ENCODE data around the gene CD46.
A peak's percentile ranks its signal among the peaks of the same experiment; 100 is the strongest.

Gene CD46

GRCh38 chr1:207740207-207740606 is 11.6 kb upstream of the CD46 start:
- no peak for DNase-seq (ENCODE audit: low read depth)
- TF ChIP-seq CTCF (IDR thresholded peaks at IDR 0.05; ENCODE audit: low read length, missing control alignments): no peak
- no peak overlapping the region for H3K4me3 ChIP-seq (replicated peaks; ENCODE audit: low read depth, low read length)

GRCh38 chr1:207742850-207743555 is 8.9 kb upstream of the CD46 start:
- no peak for DNase-seq (ENCODE audit: low read depth)
- no peak for TF ChIP-seq CTCF (IDR thresholded peaks at IDR 0.05; ENCODE audit: low read length, missing control alignments)
- no peak overlapping the region for H3K4me3 ChIP-seq (replicated peaks; ENCODE audit: low read depth, low read length)

GRCh38 chr1:207744000-207744534 is 7.8 kb upstream of the CD46 start:
- no peak for DNase-seq (ENCODE audit: low read depth)
- no peak for TF ChIP-seq CTCF (IDR thresholded peaks at IDR 0.05; ENCODE audit: low read length, missing control alignments)
- H3K4me3 ChIP-seq (replicated peaks; ENCODE audit: low read depth, low read length): no peak overlapping the region

- no peak for TF ChIP-seq CTCF (IDR thresholded peaks at IDR 0.05; ENCODE audit: low read length, missing control alignments)
- H3K4me3 ChIP-seq (replicated peaks; ENCODE audit: low read depth, low read length): no peak overlapping the region
- peak; percentile 42 for DNase-seq (ENCODE audit: low read depth)
These were observed 6.6 kb upstream of the CD46 start for GRCh38 chr1:207745285-207745684.

- H3K4me3 ChIP-seq (replicated peaks; ENCODE audit: low read depth, low read length): no peak overlapping the region
- TF ChIP-seq CTCF (IDR thresholded peaks at IDR 0.05; ENCODE audit: low read length, missing control alignments): no peak
- no peak for DNase-seq (ENCODE audit: low read depth)
These were observed 5.8 kb upstream of the CD46 start for GRCh38 chr1:207745839-207746767.

- TF ChIP-seq CTCF (IDR thresholded peaks at IDR 0.05; ENCODE audit: low read length, missing control alignments): no peak
- no peak overlapping the region for H3K4me3 ChIP-seq (replicated peaks; ENCODE audit: low read depth, low read length)
- DNase-seq (ENCODE audit: low read depth): no peak
These were observed 4.0 kb upstream of the CD46 start for GRCh38 chr1:207747627-207748492.

All from fibroblast of pulmonary artery (primary cell).